GM18870 (cell line): ENCODE results near the gene FDXR.

Experiments
- ATAC-seq: cut with Tn5 transposase; IDR thresholded peaks from one replicate; pipeline ENCODE4 v1.9.1; 2021; ENCODE audit warnings: moderate library complexity; ENCODE audit not compliant: unreplicated experiment

Gene FDXR

DNA sequence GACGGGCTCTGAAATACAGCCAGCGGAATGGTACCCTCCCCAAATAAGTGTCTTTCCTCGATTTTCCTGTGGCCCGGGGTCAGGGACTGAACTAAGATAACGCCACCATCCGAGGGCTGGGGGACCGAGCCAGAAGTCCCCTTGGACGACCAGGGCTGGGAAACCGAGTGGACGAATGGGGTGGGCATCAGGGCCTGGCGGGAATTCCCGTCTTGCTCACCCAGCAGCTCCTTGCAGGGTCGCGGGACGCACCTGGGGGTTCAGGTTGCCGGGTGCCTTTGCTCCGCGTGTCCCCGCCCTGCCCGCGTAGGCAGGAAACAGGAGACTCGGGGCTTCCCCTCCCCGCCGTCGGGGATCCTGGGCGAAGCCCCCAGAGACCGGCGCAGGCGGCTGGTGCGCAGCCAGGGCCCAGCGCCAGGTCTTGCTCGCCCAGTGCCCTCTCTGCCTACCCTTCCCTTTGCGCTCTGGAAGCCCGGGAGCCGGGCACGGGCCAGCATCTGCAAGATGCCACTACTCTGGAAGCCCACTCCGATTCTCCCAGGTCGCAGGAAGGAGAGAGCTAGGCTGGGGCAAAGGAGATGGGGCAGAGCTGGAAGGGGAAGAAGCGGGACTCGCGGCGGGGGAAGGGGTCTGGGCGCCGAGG, 12.4 kb downstream of the FDXR start:
- ATAC-seq: no peak

DNA sequence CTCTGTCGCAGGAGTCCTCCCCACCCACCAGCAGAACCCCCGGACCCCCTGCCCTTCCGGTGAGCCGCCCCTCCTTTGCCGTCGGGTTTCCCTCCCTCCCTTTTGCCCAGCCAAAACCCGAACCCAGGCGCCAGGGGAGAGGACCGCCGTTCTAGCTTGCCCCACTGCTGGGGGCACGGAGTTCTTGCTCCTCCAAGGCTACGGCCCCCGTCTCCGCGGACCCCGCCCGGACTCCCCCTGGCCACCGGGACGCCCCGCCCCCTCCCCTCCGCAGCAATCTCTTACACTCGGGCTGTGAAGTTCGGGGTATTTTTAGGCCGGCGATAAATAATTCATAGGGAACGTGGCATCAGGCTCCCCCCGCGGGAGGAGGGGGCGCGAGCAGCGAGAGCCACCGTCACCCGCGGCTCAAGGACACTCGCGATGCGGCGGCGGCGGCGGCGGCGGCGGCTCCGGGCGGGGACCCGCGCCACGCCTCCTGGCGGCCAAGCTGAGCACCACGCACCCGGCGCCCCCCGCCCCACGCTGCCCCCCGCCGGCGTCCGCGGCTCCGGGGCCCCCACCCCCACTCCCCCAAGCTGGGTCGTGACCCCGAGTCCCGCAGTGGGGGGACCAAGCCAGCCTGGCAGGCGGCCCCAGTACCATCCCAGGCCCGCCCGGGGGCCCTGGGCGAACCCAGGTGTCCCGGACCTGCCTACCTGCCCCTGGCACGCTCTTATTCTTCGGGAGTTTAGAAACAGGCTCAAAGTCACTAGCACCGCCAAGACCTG, 13.2 kb downstream of the FDXR start, which contains the start of gene GRIN2C:
Gene GRIN2C, minus strand, starts transcription at position 427 of the 770 bp plus-strand sequence. CDS start 4,793 bp downstream, outside the sequence.
- no peak for ATAC-seq

DNA sequence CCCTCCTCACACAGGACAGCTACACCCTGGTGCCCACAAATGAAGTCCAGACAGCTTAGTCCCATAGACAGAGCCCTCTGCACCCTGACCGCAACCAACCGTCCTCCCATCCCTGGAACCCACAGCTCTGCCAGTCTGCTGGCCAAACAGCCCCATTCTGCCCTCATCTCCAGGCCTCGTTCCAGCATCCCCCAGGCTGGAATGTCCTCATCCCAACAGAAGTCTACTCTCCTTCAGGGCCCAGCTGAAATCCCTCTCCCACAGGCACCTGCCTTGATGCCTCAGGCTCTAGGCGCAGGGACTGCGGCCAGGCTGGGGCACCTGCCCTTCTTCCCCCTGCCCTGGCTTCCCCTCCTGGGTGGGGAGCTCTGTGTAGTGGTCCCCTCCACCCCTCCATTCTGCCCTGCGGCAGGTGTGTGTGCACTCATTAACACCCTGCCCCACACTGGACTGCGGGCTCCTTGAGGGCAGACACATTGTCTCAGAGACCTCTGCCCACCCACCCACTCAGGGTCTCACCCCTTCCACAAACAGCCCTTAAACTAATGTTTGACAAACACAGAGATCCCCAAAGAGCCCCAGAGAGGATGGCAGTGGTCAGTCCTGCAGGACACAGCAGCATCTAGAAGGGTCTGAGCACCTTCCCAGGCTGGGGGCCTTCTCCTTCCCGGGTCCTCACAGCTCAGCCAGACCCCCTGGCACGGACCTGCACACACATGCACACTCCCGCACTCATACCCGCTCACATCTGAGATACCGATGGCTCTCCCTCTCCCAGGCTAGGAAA, 13.9 kb downstream of the FDXR start:
- no peak for ATAC-seq

DNA sequence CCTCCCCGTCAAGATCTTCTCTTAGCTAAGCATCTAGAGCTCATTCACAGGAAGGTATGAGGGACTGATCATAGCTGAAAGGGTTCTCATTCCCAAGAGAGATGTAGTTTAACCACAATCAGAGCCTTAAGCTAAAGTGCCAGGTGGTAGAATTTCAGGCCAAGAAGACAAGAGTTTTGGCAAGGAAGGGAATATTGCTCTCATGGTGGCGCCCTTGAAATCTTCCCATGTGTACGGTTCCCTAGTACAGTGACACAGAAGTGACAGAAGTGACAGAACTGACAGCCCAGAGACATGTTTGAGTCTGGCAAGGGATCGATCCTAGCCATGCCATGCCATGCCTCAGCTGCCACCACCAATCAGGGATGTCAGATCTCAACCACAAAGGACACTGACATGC, 15.6 kb downstream of the FDXR start:
- no peak for ATAC-seq

DNA sequence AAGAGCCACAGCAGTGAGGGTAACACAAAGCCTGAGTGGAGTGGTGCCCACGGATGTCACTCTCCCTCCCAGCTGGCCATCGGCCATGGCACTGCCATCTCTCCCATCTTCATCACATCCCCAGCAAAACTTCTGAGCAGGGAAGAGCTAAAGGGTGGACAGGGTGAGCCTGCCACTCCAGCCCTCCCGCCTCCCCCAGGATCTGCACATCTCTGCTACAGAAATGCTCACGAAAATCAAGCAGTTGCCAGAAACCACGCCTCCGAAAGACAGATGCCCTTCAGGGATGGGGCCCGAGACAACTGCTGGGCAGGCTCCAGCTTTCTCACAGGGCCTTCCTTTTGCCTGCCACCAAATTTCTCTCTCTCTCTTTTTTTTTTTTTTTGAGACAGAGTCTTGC, 16.7 kb downstream of the FDXR start:
- ATAC-seq: no peak

DNA sequence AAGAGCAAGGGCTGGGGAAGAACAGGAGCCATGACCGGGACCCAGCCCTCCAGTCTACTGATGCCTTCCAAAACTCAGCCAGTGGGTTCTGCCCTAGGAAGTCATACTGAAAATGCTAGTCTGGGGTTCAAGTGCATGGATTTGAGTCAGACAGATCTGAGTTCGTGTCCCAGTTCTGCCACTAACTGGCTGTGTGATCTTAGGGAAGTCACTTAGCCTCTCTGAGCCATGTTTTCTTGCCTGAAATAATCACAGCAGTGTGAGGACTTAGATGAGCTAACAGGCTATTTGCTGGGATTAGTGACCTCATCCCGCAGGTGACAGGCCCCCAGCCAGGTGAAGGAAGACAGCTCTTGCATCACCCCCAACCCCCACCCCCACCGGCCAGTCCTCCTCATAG, 17.5 kb downstream of the FDXR start:
- no peak for ATAC-seq

DNA sequence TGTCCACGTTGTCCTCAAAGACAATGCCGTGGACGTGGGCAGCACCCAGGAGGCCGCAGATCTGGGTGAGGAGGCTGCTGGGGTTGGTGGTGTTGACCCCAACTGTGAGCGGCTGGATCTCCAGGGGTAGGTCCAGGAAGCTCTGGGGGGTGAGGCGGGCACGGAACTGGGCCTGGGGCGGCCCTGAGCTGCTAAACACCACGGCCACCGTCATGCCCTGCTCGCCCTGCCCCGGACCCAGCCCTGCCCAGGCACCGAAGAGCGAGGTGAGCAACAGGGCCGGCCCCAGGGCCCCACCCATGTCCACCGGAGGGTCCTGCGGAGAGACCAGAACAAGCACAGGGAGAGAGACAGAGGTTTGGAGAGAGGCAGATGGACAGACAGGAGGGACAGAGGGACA, 18.0 kb downstream of the FDXR start:
- ATAC-seq: no peak

DNA sequence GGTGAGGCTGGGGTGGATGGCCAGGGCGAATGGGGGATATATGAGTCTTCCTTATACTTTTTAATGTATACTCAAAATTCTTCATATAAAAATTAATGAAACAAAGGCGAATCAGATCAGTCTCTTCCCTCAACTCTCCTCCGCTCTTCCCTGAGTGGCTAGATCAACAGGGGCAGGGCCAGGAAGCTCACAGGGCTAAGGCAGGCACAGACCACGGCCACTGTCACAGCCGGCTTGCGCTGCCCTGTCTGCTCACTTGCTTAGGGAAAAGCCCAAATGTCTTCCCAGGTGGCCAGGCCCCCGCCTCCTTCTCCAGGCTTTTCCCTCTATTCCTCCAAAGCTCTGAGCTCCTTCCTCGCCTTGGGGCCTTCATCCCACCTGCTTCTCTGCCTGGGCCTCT, 19.1 kb downstream of the FDXR start:
- ATAC-seq: no peak

DNA sequence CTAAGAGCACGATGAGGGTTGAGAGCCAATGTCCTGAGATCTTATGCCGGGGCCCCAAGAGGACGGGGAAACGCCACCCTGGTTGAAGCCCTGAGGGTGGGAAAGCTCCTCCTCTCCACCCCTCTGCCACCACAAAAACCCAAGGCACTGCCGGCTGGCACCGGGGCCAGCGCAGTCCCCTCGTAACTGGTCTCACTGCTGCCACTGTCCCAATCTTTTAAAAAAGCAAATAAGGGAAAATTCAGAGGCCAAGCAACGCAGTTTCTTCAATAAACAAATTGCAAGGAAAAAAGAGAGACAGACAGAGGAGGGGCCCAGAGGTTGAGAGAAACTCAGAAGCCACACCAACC, 19.8 kb downstream of the FDXR start:
- ATAC-seq: no peak

DNA sequence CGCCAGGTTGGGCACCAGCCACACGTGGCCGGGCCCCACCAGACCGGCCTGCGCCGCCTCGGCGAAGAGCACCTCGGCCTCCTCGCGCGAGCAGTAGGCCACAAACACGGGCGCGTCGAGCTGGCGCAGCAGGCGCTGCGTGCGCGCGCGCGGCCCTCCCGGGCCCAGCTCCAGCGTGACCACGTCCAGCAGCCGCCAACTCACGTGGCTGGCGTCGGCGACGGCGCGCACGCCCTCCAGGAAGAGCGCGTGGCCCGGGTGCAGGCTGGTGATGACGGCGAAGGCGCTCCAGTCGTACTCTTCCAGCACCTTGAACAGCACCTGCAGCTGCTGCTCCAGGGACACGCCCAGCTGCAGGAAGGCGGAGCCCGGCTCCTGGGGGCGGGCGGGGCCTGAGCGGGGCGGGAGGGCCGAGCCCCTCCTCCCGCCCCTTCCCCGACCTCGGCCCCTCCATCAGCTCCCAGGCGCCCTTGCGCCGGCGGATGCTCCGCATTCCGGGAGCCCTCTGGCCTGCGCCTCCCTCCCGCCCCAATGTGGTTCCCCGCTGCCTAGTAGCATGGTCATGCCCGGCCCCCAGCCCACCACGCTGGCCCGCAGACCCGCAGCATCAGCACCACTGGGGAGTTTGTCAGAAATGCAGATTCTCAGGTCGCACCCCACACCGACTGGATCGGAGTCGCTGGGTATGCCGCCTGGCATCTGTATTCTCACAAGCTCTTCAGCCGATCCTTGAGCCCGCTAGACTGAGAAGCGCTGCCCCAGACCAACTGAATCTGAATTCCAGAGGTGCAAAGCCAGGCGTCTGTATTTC, 20.4 kb downstream of the FDXR start:
- no peak for ATAC-seq

DNA sequence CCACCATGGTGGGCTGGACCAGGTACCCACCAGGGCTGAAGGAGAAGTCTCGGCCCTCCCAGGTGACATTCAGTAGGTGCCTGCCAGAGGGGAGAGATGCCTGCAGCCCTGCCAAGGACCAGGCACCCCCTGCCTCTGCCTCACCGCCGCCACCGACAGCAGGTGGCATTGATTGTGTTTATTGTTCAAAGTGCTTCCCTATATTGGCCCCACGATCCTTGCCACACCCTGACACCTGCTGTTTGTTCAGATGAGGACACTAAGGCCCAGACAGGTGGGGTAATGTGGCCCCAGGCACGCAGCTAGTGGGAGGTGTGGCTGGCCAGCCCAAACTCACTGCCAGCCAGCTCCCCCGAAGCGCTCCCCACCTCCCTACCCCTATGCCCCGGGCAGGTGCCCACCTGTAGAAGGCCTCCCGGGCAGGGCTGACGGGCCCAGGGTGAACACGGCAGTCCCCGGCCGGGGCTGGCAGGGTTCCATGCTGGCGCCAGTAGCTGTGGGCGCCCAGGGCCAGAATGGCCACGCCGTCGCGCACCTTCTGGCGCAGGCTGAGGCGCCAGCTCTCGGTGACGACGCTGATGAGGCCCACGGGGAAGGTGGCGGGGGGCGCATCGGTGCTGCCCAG, 21.1 kb downstream of the FDXR start:
- no peak for ATAC-seq

DNA sequence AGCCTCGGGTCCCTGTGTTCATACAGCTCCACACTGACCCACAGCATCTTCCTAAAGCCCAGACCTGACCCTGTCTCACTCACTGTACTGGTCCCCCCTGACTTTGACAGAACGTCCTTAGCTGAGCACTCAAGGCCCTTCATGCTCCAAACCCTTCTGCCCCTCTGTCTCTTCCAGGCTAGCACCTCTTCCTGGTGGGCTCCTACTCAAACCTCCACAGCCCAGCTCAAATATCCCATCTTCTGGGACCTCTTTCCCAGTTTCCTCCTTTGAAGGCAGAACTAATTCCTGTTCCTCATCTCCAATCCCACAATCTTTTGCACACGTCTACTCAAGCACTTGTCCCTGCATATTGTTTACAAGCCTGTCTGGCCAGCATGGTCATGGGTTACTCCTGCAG, 21.9 kb downstream of the FDXR start:
- no peak for ATAC-seq

DNA sequence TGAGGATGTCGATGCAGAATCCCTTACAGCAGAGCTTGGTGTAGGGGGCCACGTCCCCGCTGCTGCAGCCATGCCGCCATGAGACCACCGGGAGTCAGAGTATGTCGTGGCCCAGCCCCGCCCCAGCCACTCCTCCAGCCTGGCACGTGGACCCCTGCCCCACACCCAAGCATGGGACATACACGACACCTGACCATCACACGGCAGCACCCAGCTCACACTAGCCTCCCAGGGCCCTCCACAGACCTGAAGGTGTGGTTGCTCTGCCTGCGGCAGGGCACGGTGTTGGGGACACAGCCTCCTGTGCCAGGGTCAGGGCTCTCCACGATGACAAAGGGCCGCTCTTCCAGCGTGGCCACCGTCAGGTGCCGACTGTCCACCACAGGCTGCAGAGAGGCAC, 22.5 kb downstream of the FDXR start:
- no peak for ATAC-seq

DNA sequence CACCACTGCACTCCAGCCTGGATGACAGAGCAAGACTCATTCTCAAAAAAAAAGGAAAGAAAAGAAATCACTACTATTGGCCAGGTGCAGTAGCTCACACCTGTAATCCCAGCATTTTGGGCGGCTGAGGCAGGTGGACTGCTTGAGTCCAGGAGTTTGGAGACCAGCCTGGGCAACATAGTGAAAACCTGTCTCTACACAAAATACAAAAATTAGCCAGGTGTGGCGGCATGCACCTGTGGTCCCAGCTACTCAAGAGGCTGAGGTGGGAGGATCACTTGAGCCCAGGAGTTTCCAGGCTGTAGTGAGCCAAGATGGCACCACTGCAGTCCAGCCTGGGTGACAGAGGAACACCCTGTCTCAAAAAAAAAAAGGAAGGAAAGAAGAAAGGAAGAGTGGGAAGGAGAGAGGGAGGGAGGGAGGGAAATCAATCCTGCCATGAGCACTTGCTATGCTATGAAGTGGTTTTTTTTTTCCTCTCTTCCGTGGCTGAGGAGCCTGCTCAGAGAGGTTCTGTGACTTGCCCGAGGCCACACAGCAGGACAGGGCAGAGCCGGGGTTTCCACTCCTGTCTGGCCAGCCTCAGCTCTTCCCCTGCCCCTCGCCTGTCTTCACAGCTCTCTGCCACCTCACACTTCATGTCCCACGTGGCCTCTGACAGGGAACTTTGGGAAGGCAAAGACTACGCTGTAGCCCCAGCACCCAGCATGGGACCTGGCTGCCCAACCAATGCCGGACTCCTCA, 24.0 kb downstream of the FDXR start:
- no peak for ATAC-seq

DNA sequence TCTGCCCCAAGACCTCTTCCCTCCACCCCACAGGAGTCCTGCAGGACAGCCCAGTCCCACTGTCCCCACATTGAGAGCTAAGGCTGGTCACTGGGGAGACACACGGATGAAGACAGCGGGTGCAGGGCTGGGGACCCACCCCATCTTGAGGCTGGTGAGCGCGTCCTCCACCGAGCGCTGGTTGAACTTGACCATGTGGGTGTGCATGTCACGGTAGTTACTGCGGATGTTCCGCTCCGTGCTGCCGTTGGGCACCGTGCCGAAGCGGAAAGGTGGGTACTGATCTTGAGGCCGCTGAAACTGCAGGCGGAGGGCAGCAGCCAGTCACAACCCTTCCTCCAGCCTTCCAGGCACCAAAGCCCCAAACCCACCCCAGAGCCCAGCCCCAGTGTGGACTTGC, 26.2 kb downstream of the FDXR start:
- no peak for ATAC-seq

DNA sequence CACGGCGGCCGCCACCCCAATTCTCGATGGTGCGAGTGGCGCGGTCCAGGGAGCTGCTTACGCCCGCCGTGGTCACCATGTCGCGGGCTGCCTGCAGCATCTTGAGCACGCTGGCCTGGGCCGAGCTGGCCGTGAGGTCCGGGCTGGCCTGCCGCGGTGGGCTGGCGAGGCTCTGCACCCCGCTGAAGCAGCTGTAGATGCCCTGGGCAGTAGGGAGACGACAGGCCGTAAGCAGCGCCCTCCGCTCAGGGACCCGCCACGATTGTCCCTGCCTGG, 29.5 kb downstream of the FDXR start:
- ATAC-seq: no peak

DNA sequence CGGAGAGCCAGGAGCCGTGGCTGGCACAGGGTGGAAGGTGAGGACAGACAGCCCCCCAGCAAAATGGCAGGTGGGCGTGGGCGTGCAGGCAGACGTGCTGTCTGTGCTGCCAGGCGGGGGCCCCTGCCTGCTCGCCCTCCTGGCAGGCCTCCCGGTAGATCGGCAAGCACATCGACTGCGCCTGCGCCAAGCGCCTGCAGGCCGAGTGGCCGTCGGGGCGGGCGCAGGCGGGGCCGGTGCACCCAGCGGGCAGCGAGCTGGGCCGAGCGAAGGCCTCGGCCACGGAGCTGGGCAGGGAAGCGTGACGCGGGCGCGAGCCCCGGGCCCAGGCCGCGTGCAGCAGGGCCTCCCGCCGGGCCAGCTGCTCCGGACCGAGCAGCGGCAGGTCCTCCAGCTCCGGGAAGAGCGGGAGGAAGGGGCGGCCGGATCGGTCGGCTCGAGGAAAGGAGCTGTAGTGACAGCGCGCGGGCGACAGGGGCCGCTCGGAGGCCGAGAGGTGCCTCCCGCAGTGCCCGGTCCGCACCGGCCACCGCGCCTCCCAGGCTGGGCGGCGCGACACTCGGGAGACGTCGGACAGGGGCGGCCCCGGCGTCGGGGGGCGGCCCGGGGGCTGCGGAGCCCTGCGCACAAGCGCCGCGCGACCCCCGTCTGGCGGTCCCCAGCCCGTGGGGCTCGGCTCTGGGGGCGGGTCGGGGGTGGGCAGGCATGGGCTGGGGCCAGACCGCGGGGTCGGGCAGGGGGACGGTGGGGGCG, 30.0 kb downstream of the FDXR start:
- no peak for ATAC-seq

DNA sequence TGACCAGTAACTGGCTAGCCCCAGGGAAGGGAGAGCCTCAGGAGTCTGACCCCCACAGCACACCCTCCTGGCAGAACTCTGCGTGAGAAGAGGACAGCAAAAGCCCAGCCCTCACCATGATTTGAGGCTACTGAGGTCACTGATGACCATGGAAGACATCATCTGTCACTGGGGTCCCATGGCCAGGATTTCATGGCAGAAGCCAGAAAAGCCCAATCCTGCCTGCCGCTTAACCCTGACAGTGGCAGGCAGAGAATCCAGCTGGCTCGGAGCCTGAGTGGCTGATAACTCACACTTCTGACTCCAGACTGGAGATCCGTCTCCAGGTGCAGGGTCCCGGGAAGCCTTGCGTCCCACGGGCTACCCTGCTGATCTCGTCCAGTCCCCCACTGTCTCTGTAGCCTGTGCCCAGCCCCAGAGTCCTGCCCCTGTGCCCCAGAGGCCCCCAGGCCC, 30.6 kb downstream of the FDXR start:
- no peak for ATAC-seq

DNA sequence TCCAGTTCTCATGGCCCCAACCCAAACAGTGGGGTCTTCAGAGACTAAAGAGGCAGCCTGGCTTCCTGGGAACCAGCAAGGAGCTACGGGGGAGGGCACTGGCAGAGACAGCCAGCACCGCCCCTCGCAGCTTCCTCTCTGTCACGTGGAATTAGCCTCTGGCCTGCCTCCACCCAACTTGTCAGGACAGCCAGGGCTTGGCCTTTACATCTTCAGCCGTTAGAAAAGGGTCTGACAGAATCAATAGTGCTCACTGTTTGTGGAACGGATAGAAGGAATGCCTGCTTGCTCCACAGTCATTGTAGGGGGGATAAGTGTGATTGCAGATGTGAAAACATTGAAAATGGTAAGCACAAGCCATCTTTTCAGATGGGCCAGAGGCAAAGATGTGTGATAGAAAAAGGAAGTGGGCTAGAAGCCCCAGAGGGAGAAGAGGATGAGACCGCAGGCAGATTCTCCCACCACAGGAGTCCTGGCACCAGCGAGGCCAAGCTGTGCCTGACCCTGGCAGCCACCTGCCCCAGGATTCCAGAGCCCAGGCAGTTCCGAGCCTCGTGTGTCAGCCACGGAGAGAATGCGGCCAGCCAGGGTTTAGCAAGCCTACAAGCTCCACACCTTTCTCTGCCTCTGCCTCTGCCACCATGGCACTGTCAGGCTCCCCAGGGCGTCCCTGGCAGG, 31.7 kb downstream of the FDXR start:
- ATAC-seq: no peak
